ENCODE data around the gene HERC3.

Gene HERC3

DNA sequence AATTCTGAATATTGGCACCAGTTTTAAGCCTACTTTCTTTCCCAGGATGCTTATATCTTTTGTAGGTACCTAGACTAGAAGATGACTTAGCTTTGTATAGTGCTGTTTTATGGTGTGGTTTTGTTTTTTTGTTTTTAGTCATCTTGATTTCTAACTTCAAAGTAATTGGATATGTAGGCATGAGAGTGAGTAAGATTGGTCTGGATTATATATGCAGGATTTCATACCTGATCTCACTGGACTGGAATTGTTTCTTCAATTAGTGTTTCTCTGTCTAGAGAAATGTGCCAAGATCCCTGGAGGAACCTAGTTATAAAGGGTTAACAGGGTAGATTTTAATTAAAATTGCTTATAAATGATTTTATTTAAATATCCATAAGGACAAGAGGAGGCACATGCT, 82.3 kb downstream of the HERC3 start:
- TF ChIP-seq GABPA (IDR thresholded peaks at IDR 0.05; ENCODE audit: low read depth) (no peak), POLR2AphosphoS5 (IDR thresholded peaks at IDR 0.05; ENCODE audit: low read depth) (no peak), SPI1 (IDR thresholded peaks at IDR 0.05; ENCODE audit: borderline replicate concordance, low read depth) (no peak)
- TF ChIP-seq, protein P1, sequence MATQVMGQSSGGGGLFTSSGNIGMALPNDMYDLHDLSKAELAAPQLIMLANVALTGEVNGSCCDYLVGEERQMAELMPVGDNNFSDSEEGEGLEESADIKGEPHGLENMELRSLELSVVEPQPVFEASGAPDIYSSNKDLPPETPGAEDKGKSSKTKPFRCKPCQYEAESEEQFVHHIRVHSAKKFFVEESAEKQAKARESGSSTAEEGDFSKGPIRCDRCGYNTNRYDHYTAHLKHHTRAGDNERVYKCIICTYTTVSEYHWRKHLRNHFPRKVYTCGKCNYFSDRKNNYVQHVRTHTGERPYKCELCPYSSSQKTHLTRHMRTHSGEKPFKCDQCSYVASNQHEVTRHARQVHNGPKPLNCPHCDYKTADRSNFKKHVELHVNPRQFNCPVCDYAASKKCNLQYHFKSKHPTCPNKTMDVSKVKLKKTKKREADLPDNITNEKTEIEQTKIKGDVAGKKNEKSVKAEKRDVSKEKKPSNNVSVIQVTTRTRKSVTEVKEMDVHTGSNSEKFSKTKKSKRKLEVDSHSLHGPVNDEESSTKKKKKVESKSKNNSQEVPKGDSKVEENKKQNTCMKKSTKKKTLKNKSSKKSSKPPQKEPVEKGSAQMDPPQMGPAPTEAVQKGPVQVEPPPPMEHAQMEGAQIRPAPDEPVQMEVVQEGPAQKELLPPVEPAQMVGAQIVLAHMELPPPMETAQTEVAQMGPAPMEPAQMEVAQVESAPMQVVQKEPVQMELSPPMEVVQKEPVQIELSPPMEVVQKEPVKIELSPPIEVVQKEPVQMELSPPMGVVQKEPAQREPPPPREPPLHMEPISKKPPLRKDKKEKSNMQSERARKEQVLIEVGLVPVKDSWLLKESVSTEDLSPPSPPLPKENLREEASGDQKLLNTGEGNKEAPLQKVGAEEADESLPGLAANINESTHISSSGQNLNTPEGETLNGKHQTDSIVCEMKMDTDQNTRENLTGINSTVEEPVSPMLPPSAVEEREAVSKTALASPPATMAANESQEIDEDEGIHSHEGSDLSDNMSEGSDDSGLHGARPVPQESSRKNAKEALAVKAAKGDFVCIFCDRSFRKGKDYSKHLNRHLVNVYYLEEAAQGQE (IDR thresholded peaks at IDR 0.05; ENCODE audit: insufficient replicate concordance, low read depth), result no peak
- TF ChIP-seq, protein P2, sequence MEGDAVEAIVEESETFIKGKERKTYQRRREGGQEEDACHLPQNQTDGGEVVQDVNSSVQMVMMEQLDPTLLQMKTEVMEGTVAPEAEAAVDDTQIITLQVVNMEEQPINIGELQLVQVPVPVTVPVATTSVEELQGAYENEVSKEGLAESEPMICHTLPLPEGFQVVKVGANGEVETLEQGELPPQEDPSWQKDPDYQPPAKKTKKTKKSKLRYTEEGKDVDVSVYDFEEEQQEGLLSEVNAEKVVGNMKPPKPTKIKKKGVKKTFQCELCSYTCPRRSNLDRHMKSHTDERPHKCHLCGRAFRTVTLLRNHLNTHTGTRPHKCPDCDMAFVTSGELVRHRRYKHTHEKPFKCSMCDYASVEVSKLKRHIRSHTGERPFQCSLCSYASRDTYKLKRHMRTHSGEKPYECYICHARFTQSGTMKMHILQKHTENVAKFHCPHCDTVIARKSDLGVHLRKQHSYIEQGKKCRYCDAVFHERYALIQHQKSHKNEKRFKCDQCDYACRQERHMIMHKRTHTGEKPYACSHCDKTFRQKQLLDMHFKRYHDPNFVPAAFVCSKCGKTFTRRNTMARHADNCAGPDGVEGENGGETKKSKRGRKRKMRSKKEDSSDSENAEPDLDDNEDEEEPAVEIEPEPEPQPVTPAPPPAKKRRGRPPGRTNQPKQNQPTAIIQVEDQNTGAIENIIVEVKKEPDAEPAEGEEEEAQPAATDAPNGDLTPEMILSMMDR (IDR thresholded peaks at IDR 0.05; ENCODE audit: insufficient read depth, low read length), result no peak
- Histone ChIP-seq H3K27me3 (ENCODE audit: insufficient read depth, poor library complexity, severe bottlenecking) (no peaks in the 10 kb centered on the region), H3K4me3 (replicated peaks; ENCODE audit: insufficient read depth, low read length) (no peak overlapping the region), H3K27ac (replicated peaks) (no peak overlapping the region)
- no peak for DNase-seq (ENCODE audit: low read depth in 1 of 2, low spot score in 1 of 2)

DNA sequence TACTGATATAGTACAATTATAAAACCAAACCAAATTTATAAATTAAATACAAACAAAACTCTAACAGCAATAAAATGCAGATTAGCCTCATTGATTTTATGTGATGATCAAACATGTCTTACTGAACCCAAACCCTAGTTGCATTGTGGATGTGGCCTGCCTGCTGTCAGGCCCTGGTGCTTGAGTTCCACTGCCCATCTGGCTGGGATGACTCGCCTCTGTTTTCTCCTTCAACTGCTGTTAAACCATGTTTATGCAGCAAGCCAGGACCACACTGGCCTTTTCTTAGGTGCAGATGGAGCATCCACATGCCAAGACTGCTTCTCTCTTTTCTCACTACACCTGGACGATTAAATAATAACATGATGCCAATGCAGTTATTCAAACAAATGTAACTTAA, 82.7 kb downstream of the HERC3 start:
- TF ChIP-seq GABPA (IDR thresholded peaks at IDR 0.05; ENCODE audit: low read depth), result no peak
- Histone ChIP-seq H3K4me3 (replicated peaks; ENCODE audit: insufficient read depth, low read length) (no peak overlapping the region), H3K27me3 (ENCODE audit: insufficient read depth, poor library complexity, severe bottlenecking) (no peaks in the 10 kb centered on the region), H3K27ac (replicated peaks) (no peak overlapping the region)
- no peak for DNase-seq (ENCODE audit: low read depth in 1 of 2, low spot score in 1 of 2)

DNA sequence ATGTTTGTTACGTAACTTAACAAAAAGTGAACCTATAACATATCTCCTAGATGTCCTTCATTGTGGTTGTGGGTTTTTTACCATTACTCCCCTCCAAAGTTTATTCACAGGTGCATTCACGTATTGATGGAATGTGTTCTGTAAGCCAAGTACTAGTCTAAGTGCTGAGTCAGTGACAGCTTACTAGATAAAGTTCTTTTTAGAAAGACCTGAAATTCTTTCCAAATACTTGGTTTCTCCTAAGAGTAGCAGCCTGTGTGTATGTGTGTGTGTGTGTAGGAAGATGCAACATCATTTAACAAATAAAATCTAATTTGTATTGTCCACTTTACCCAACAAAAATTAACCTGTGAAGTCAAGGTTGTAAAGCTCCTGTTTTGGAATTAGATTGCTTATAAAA, 83.3 kb downstream of the HERC3 start:
- no peak overlapping the region for H3K4me3 ChIP-seq (replicated peaks; ENCODE audit: insufficient read depth, low read length)
- no peak overlapping the region for H3K27ac ChIP-seq (replicated peaks)
- no peak for DNase-seq (ENCODE audit: low read depth in 1 of 2, low spot score in 1 of 2)
- H3K27me3 ChIP-seq (ENCODE audit: insufficient read depth, poor library complexity, severe bottlenecking), result no peaks in the 10 kb centered on the region
- TF ChIP-seq POLR2AphosphoS5 (IDR thresholded peaks at IDR 0.05; ENCODE audit: low read depth), result no peak
- TF ChIP-seq SPI1 (IDR thresholded peaks at IDR 0.05; ENCODE audit: borderline replicate concordance, low read depth), result no peak
- no peak for TF ChIP-seq GABPA (IDR thresholded peaks at IDR 0.05; ENCODE audit: low read depth)
- TF ChIP-seq, protein P1 (IDR thresholded peaks at IDR 0.05; ENCODE audit: insufficient replicate concordance, low read depth), result no peak
- TF ChIP-seq, protein P2 (IDR thresholded peaks at IDR 0.05; ENCODE audit: insufficient read depth, low read length), result no peak

DNA sequence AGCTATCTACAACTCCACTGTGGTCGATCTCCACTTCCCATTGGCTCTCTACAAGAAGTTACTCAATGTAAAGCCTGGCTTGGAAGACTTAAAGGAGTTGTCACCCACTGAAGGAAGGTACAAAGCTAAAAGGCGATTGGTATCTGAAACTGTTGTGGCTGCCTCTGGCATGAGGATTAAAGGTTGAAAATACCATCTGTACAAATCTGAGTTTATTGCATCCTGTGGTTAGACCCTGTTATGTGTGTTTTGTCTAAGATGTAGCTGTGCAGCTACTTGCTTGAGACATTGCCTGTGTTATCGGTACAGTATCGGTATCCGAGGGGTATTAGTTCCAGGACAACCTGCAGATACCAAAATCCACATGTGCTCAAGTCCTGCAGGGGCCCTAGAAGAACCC, 88.9 kb downstream of the HERC3 start:
- no peaks in the 10 kb centered on the region for H3K27me3 ChIP-seq (ENCODE audit: insufficient read depth, poor library complexity, severe bottlenecking)
- H3K27ac ChIP-seq (replicated peaks), result no peak overlapping the region
- no peak for DNase-seq (ENCODE audit: low read depth in 1 of 2, low spot score in 1 of 2)
- TF ChIP-seq POLR2AphosphoS5 (IDR thresholded peaks at IDR 0.05; ENCODE audit: low read depth), result no peak
- no peak for TF ChIP-seq GABPA (IDR thresholded peaks at IDR 0.05; ENCODE audit: low read depth)
- no peak for TF ChIP-seq SPI1 (IDR thresholded peaks at IDR 0.05; ENCODE audit: borderline replicate concordance, low read depth)
- TF ChIP-seq, protein P2 (IDR thresholded peaks at IDR 0.05; ENCODE audit: insufficient read depth, low read length), result no peak
- TF ChIP-seq, protein P1 (IDR thresholded peaks at IDR 0.05; ENCODE audit: insufficient replicate concordance, low read depth), result no peak
- no peak overlapping the region for H3K4me3 ChIP-seq (replicated peaks; ENCODE audit: insufficient read depth, low read length)

All from HL-60 (cell line).